H1 (cell line): ENCODE results near the gene MRFAP1L1. TPM values are rescaled to one million over a fixed set of nuclear protein-coding genes. Genes with fewer than 3 reads are reported as not detected.

Experiments
- EP300 ChIP-seq, 2 experiments: IDR thresholded peaks; 1 replicate in 1 of 2; 2 replicates in 1 of 2; pipeline ENCODE4 v1.6.1; 2011 to 2012; ENCODE audit warnings: low read depth in 2 of 2, low read length in 2 of 2, mild to moderate bottlenecking in 2 of 2, borderline replicate concordance in 1 of 2, inconsistent platforms in 1 of 2, moderate library complexity in 1 of 2
- POLR2A ChIP-seq, 2 experiments: IDR thresholded peaks; 1 replicate in 1 of 2; 2 replicates in 1 of 2; pipeline ENCODE4 v1.6.1; 2011; ENCODE audit warnings: low read depth in 2 of 2, low read length in 2 of 2, mild to moderate bottlenecking in 2 of 2; ENCODE audit errors: control extremely low read depth in 1 of 2
- USF2 ChIP-seq: IDR thresholded peaks from 2 replicates; pipeline ENCODE4 v1.6.1; 2011; ENCODE audit warnings: low read length, improper control_type of control experiment
- ZNF274 ChIP-seq: IDR thresholded peaks from 2 replicates; pipeline ENCODE4 v1.7.0; 2012; ENCODE audit warnings: low read length, borderline replicate concordance; ENCODE audit errors: extremely low read depth
- polyA plus RNA-seq, 7 experiments: library from polyadenylated mRNA; depleted of rRNA in 3 of 7; stranded (reverse) in 5 of 7; unstranded in 2 of 7; fragments of >200 nt in 5 of 7; fragments of 200-250 nt in 2 of 7; gene quantifications; 1 replicate in 5 of 7; 2 replicates in 1 of 7; 4 replicates in 1 of 7; pipeline versions ENCODE4 v1.2.1 to v1.2.3, GENCODE V29; 2011 to 2013; ENCODE audit warnings: missing spikeins in 2 of 7, mixed read lengths in 2 of 7
- total RNA-seq: library from RNA; stranded (reverse); fragmentation: NEBNext Ultra II Directional; extraction: Animal tissue kit (Norgen Biotek cat#: 25700); gene quantifications from 2 replicates; pipeline ENCODE4 v1.2.1, GENCODE V29; 2021

Gene MRFAP1L1
- total and polyA plus RNA-seq, 2 of the 8 experiments (the other 6 are each of a cell fraction or from before 2014, with no cell fraction given): 26.8 to 54.3 TPM

GRCh38 chr4:6684656-6685055, 25.0 kb downstream of the MRFAP1L1 start (continued):
- TF ChIP-seq ZNF274: no peak
- TF ChIP-seq USF2: no peak
- no peak for TF ChIP-seq EP300 (IDR thresholded peaks at IDR 0.05; ENCODE audit: borderline replicate concordance in 1 of 2, low read depth in 2 of 2, low read length in 2 of 2)
- TF ChIP-seq POLR2A (IDR thresholded peaks at IDR 0.05; ENCODE audit: control extremely low read depth in 1 of 2, low read depth in 2 of 2, low read length in 2 of 2): no peak
